GM18870 (cell line): ENCODE measurements around the gene SLC6A11.

Experiments
- ATAC-seq: cut with Tn5 transposase; IDR thresholded peaks from one replicate; pipeline ENCODE4 v1.9.1; 2021; ENCODE audit warnings: moderate library complexity; ENCODE audit not compliant: unreplicated experiment

Gene SLC6A11

GRCh38 chr3:10883478-10884234 is 67.6 kb downstream of the SLC6A11 start:
- no peak for ATAC-seq

- ATAC-seq: no peak
Measured at GRCh38 chr3:10887015-10887414, 71.0 kb downstream of the SLC6A11 start.

GRCh38 chr3:10888518-10889090 is 72.6 kb downstream of the SLC6A11 start:
- ATAC-seq: no peak

DNA sequence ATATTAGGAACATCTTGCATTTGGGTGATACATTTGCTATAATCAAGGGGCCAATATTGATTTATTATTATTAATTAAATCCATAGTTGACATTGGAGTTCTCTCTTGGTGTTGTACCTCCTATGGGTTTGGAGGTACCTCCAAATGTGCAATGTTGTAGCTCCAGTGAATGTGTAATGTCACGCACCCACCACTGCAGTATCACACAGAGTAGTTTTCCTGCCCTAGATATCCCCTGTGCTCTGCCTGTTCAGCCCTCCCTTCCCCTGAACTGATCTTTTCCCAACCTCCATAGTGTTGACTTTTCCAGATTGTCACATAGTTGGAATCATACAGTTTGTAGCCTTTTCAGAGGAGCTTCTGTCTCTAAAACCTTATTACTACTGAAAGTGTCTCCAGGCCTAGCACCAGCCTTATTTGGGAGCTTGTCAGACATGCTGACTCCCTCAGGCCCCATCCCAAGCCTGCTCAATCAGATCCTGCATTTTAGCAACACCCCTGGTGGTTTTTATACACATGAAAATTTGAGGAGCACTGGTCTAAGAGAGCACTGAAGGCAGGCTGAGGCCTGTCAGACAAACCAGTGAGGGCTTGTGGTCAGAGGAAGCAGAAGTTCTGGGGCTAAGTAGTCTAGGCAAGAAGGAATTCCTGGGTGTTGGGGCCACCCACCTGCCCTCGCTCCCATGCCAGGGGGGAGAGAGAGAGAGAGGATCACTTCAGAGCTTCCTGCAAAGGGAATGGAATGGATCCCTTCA is 73.4 kb downstream of the SLC6A11 start:
- ATAC-seq: no peak

DNA sequence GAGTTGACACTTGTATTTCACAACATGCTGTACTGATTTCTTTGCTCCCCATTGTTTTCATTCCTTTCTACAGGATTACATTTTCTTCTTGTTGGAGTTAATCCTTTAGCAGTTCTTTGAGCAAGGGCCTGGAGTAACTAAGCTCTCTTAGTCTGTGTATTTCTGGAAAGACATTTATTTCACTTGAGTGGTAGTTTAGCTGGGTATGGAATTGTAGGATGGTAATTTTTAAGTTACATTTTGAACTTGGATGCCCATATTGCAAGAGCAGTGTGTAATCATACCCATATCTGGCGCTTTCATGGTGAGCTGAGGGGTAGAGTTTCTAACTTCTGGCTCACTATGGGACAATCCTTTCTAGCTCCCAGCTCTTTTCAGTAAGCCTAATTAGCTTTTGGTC is 74.6 kb downstream of the SLC6A11 start:
- no peak for ATAC-seq

DNA sequence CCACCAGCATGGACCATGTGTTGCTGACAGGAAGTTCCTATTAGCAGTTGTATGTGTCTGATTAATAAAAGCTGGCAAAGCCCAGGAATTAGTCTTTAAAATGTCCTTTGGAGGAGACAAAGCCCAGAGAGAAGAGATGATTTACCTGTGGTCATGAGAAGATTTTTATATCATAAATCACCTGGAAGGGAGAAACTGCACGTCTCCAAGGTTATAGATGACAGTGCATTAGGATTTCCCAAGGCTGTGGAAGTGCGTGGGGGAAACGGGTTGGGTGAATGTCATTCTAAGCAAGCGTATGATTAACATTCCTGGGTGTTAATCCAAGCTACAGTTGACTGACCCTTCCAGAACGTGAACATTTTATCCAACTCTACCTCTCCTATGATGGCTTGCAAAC is 76.6 kb downstream of the SLC6A11 start:
- no peak for ATAC-seq

GRCh38 chr3:10901296-10901945 is 85.4 kb downstream of the SLC6A11 start:
- no peak for ATAC-seq

- ATAC-seq: no peak
Measured at GRCh38 chr3:10907262-10907661, 91.2 kb downstream of the SLC6A11 start.

DNA sequence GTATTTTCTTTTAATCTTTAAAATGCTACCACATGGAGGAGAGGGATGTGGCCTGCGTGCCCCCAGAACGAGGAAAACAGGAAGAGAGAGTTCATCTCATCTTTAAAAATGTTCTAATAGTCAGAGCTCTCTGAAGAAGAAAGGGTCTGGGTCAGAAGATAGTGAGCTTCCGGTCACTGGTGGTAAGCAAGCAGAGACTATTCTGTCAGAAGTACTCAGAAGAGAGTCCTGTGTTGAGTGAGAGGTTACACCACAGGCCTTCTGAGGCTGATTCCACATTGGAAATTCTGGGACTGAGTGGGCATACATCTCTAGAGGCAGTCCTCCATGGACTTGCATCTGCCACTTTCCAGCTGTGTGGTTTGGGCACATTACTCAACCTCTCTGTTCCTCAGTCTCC is 94.3 kb downstream of the SLC6A11 start:
- no peak for ATAC-seq

GRCh38 chr3:10911350-10912002 is 95.4 kb downstream of the SLC6A11 start:
- no peak for ATAC-seq

GRCh38 chr3:10912786-10913185 is 96.8 kb downstream of the SLC6A11 start:
- no peak for ATAC-seq

- no peak for ATAC-seq
Measured at GRCh38 chr3:10915376-10915775, 99.3 kb downstream of the SLC6A11 start.

DNA sequence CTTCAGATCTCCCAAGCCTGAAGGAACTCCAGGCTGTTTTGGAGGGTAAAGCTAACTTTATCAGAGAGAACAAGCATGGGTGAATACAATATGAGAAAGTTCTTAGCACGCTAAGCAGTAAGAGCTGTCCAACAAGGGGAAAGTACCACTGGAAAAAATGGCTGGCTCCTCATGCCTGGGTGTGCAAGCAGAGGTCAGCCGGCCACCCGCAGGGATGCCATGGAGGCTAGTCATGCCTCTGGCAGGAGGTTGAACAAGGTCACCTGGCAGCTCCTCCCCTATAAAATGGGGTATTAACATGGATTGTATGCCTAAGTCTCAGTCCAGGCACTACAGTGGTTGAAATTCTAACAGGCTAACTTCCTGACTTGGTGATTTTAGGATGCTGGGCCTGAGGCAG is 101.1 kb downstream of the SLC6A11 start:
- no peak for ATAC-seq

- ATAC-seq: no peak
Measured at GRCh38 chr3:10918011-10918410, 102.0 kb downstream of the SLC6A11 start.

GRCh38 chr3:10919636-10920035 is 103.6 kb downstream of the SLC6A11 start:
- ATAC-seq: no peak

DNA sequence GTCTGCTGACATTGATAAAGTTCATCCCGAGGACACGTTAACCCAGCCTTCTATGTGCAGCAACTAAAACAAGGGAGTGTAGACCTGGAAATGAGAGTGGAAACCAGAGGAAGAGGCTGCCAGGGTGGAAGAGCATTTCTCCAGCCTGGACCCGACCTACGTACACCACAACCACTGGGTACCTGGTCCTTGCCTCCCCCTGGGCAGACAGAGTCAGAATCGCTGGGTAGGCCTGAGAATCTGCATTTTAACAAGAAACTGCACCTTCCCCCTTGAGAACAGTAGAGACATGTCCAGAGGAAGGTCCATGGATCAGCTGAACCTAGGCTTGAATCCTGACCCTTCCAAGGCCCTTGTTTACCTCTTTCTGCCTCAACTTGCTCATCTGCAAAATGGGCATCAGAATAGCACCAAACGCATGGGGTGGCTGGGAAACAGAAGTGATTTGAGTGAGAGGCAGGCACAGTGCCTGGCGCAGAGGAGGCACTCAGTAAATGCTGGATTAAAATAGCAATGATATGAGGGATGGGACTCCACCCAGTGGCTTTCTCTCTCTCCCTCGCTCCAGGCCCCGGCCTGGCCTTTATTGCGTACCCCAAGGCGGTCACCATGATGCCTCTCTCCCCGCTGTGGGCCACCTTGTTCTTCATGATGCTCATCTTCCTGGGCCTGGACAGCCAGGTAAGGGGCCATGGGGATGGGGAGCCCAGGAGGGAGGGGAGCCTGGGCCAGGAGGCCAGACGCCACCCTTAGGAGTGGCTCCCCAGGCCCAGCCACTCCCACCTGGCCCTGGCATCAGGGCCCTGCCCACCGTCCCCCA is 109.6 kb downstream of the SLC6A11 start:
- no peak for ATAC-seq

GRCh38 chr3:10926256-10926810 is 110.3 kb downstream of the SLC6A11 start:
- no peak for ATAC-seq

- ATAC-seq: no peak
Measured at GRCh38 chr3:10926811-10927521, 110.9 kb downstream of the SLC6A11 start.

- no peak for ATAC-seq
Measured at GRCh38 chr3:10927551-10927950, 111.5 kb downstream of the SLC6A11 start.
